K562 (cell line): ENCODE measurements around the gene TNFRSF19. TPM values are rescaled to one million over a fixed set of nuclear protein-coding genes. Genes with fewer than 3 reads are reported as not detected.

Experiments
- ASH1L ChIP-seq: fragments of 450-650 bp; IDR thresholded peaks from 2 replicates; pipeline ENCODE4 v1.6.1; 2018; ENCODE audit warnings: borderline replicate concordance, mild to moderate bottlenecking, low read depth; ENCODE audit not compliant: partially characterized antibody
- BHLHE40 ChIP-seq: IDR thresholded peaks from 2 replicates; pipeline ENCODE4 v1.6.1; 2011; ENCODE audit warnings: low read length, improper control_type of control experiment
- CBFB ChIP-seq: sonication (generic); formaldehyde crosslinking; IDR thresholded peaks from 2 replicates; pipeline ENCODE4 v1.4.0; 2020; ENCODE audit warnings: mild to moderate bottlenecking, missing genetic modification reagents
- FOXM1 ChIP-seq, 2 experiments: fragments of 450-650 bp in 1 of 2; sonication (generic) in 1 of 2; formaldehyde crosslinking in 1 of 2; IDR thresholded peaks; 2 replicates each; pipeline versions ENCODE4 v1.6.1 to v1.9.0; 2017 to 2022; ENCODE audit warnings: low read depth in 2 of 2, mild to moderate bottlenecking in 2 of 2, missing genetic modification reagents in 1 of 2, moderate library complexity in 1 of 2
- JUN ChIP-seq, 2 experiments: sonication (generic) in 1 of 2; formaldehyde crosslinking in 1 of 2; IDR thresholded peaks; 2 replicates each; pipeline versions ENCODE4 v1.6.1 to v1.8.0; 2012 to 2022; ENCODE audit warnings: borderline replicate concordance in 2 of 2, mild to moderate bottlenecking in 2 of 2, improper control_type of control experiment in 1 of 2, low read depth in 1 of 2, low read length in 1 of 2, missing genetic modification reagents in 1 of 2
- PML ChIP-seq: IDR thresholded peaks from 2 replicates; pipeline ENCODE4 v1.6.1; 2012; ENCODE audit warnings: low read length, inconsistent platforms
- SMAD1 ChIP-seq: fragments of 150-350 bp; IDR thresholded peaks from 2 replicates; pipeline ENCODE4 v1.6.1; 2014; ENCODE audit warnings: low read length, low read depth; ENCODE audit not compliant: partially characterized antibody
- SMARCA4 ChIP-seq: fragments of 450-650 bp; IDR thresholded peaks from 2 replicates; pipeline ENCODE4 v1.6.1; 2016
- TAL1 ChIP-seq: fragments of 450-650 bp; IDR thresholded peaks from 2 replicates; pipeline ENCODE4 v1.6.1; 2016; ENCODE audit warnings: mild to moderate bottlenecking
- THAP7 ChIP-seq: fragments of 250-450 bp; sonication (Bioruptor Pico); IDR thresholded peaks from 2 replicates; pipeline ENCODE4 v1.5.0; 2021
- TRIM24 ChIP-seq, 2 experiments: fragments of 450-650 bp; IDR thresholded peaks; 2 replicates each; pipeline ENCODE4 v1.6.1; 2016
- polyA plus RNA-seq, 8 experiments: library from polyadenylated mRNA; depleted of rRNA in 4 of 8; stranded (reverse) in 5 of 8; unstranded in 3 of 8; fragments of >200 nt; fragmentation: Nextera tagmentation in 2 of 8; fragmentation: Illumina TruSeq in 1 of 8; extraction: Ambion mirVana in 2 of 8; extraction: Trizol in 1 of 8; gene quantifications; 2 replicates each; pipeline versions ENCODE4 v1.2.1 to v1.2.3, GENCODE V29; 2011 to 2014; ENCODE audit warnings: inconsistent platforms in 1 of 8, missing spikeins in 1 of 8
- total RNA-seq, 7 experiments: library from RNA; depleted of rRNA in 6 of 7; stranded (reverse); fragments of >200 nt in 6 of 7; fragmentation: Illumina TruSeq in 2 of 7; extraction: Trizol in 2 of 7; gene quantifications; 2 replicates each; pipeline versions ENCODE4 v1.2.1 to v1.2.3, GENCODE V29; 2011 to 2021; ENCODE audit warnings: low replicate concordance in 1 of 7
- TF ChIP-seq, protein P1 (sequence below), 2 experiments: fragments of 450-650 bp; IDR thresholded peaks; 2 replicates each; pipeline ENCODE4 v1.6.1; 2016; ENCODE audit warnings: mild to moderate bottlenecking in 2 of 2, borderline replicate concordance in 1 of 2, low read depth in 1 of 2, moderate library complexity in 1 of 2
- TF ChIP-seq, protein P2 (sequence below): fragments of 450-650 bp; formaldehyde crosslinking; IDR thresholded peaks from 2 replicates; pipeline ENCODE4 v1.4.0; 2020; ENCODE audit warnings: mild to moderate bottlenecking, moderate library complexity
- TF ChIP-seq, protein P3 (sequence below): sonication (generic); IDR thresholded peaks from 2 replicates; pipeline ENCODE4 v1.6.1; 2016

TNFRSF19 gene
- total and polyA plus RNA-seq, 9 of the 15 experiments (the other 6 are each of a cell fraction or from before 2014, with no cell fraction given): 0.01 to 0.07 TPM; not detected in 7

DNA sequence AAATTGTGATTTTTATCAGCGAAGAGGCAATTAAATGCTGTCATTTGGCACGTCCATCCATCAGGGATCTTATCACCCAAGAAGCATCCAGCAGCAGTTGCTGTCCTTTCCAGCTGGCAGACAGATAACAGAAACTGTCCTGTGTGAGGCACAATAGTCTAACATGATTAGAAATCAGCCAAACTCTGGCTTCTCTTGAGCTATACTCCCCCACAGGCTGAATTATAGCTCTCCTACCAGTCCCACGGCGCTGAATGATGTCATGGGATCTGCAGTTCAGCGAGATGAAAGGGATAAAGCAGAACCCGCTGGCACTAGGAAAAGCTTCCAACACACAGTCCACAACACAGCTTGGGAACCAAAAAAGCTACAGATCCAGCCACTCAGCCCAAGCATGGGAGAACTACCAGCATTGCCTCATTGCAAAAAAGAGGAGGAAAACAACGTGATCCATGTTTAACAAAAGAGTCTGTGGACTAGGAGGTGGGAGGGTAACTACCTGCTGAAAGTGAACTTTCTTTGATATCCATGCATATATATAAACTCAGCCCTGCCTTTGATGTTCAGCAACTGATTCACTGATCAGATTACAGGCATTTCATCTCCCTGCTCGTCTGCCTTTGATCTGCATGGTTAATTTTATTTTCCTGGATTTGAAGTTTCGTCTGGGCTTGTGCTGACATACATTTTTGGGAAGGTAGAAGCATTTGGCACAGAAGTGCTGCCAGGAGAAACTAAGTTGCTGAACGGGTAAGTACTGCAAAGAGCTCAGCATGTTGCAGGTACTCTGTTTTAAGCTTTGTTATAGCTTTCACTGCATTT is at the start of gene TNFRSF19 (continued):
- TF ChIP-seq, protein P1, sequence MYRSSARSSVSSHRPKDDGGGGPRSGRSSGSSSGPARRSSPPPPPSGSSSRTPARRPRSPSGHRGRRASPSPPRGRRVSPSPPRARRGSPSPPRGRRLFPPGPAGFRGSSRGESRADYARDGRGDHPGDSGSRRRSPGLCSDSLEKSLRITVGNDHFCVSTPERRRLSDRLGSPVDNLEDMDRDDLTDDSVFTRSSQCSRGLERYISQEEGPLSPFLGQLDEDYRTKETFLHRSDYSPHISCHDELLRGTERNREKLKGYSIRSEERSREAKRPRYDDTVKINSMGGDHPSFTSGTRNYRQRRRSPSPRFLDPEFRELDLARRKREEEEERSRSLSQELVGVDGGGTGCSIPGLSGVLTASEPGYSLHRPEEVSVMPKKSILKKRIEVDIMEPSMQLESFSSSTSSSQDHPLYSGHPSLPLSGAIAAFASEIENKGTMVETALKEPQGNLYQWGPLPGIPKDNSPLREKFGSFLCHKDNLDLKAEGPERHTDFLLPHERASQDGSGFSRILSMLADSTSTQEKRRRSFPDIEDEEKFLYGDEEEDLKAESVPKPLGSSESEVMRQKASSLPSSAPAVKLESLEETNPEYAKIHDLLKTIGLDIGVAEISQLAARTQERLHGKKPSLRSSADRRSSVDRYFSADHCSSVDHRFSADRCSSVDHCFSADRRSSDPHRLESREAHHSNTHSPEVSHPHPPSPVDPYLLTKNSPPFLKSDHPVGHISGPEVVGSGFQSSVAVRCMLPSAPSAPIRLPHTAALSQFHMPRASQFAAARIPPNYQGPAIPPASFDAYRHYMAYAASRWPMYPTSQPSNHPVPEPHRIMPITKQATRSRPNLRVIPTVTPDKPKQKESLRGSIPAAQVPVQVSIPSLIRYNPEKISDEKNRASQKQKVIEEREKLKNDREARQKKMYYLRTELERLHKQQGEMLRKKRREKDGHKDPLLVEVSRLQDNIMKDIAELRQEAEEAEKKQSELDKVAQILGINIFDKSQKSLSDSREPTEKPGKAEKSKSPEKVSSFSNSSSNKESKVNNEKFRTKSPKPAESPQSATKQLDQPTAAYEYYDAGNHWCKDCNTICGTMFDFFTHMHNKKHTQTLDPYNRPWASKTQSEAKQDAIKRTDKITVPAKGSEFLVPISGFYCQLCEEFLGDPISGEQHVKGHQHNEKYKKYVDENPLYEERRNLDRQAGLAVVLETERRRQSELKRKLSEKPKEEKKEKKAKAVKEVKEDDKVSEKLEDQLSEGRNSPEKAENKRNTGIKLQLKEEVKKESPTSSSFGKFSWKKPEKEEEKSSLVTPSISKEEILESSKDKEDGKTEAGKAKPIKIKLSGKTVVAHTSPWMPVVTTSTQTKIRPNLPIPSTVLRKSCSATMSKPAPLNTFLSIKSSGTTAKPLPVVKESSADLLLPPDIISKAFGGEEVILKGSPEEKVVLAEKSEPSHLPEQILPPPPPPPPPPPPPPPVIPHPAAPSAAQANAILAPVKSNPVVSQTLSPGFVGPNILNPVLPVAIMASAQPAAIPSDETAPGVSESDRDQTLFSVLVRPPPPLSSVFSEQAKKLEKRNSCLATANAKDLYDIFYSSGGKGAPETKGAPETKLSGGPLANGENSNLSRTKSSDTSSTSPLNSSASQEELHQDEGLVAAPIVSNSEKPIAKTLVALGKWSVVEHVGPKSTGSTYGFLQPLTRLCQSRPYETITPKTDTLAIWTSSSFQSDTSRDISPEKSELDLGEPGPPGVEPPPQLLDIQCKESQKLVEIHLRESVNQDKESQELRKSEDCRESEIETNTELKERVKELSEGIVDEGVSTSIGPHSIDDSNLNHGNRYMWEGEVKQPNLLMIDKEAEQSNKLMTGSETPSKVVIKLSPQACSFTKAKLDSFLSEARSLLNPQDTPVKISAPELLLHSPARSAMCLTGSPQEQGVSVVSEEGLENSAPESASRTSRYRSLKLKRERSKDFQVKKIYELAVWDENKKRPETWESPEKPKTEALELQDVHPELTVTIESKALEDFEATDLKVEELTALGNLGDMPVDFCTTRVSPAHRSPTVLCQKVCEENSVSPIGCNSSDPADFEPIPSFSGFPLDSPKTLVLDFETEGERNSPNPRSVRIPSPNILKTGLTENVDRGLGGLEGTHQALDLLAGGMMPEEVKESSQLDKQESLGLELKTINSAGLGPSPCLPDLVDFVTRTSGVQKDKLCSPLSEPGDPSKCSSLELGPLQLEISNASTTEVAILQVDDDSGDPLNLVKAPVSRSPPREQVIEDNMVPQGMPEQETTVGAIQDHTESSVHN (IDR thresholded peaks at IDR 0.05; ENCODE audit: borderline replicate concordance in 1 of 2, low read depth in 1 of 2): peak in 1 of 2 experiments; percentile 44; a peak in 1 of 4 replicates
- TF ChIP-seq, protein P2, sequence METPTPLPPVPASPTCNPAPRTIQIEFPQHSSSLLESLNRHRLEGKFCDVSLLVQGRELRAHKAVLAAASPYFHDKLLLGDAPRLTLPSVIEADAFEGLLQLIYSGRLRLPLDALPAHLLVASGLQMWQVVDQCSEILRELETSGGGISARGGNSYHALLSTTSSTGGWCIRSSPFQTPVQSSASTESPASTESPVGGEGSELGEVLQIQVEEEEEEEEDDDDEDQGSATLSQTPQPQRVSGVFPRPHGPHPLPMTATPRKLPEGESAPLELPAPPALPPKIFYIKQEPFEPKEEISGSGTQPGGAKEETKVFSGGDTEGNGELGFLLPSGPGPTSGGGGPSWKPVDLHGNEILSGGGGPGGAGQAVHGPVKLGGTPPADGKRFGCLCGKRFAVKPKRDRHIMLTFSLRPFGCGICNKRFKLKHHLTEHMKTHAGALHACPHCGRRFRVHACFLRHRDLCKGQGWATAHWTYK (CRISPR knock-in tag): peak; percentile 73; the same call in 1 of the 2 replicates
- no peak for TF ChIP-seq SMAD1
- TF ChIP-seq ASH1L: no peak
- TF ChIP-seq CBFB (CRISPR knock-in tag): no peak
- peak; percentile 71 for TF ChIP-seq SMARCA4
- TF ChIP-seq THAP7 (CRISPR knock-in tag): no peak
- TF ChIP-seq TRIM24 (IDR thresholded peaks at IDR 0.05): 0 out of 4 replicates have a peak, but pooled peaks of 1 of the 2 experiments have one; percentile 15
- TF ChIP-seq, protein P3, sequence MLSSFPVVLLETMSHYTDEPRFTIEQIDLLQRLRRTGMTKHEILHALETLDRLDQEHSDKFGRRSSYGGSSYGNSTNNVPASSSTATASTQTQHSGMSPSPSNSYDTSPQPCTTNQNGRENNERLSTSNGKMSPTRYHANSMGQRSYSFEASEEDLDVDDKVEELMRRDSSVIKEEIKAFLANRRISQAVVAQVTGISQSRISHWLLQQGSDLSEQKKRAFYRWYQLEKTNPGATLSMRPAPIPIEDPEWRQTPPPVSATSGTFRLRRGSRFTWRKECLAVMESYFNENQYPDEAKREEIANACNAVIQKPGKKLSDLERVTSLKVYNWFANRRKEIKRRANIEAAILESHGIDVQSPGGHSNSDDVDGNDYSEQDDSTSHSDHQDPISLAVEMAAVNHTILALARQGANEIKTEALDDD: no peak
- TF ChIP-seq PML: peak; percentile 40; the same call in 1 of the 2 replicates
- TF ChIP-seq JUN (IDR thresholded peaks at IDR 0.05; ENCODE audit: borderline replicate concordance, low read depth, low read length): 0 out of 2 replicates have a peak, but pooled peaks have one; percentile 39
- TF ChIP-seq JUN (CRISPR knock-in tag; IDR thresholded peaks at IDR 0.05; ENCODE audit: borderline replicate concordance): no peak
- TF ChIP-seq BHLHE40: peak; percentile 47; the same call in 1 of the 2 replicates
- peak; percentile 70; the same call in 1 of the 2 replicates for TF ChIP-seq FOXM1 (IDR thresholded peaks at IDR 0.05; ENCODE audit: low read depth)
- no peak for TF ChIP-seq FOXM1 (CRISPR knock-in tag; IDR thresholded peaks at IDR 0.05; ENCODE audit: low read depth)
- peak; percentile 85 for TF ChIP-seq TAL1
